GM12872 (cell line): ENCODE measurements around the gene RNF123.

ENCODE experiments used
- CTCF ChIP-seq: IDR thresholded peaks from 3 replicates; pipeline ENCODE4 v1.5.1; 2011; ENCODE audit warnings: low read depth, mild to moderate bottlenecking, low read length, moderate library complexity; ENCODE audit not compliant: insufficient read depth

The RNF123 gene

GRCh38 chr3:49699281-49699979, 10.1 kb downstream of the RNF123 start:
- no peak for TF ChIP-seq CTCF

GRCh38 chr3:49700014-49700413, 10.7 kb downstream of the RNF123 start:
- TF ChIP-seq CTCF, result no peak

GRCh38 chr3:49700453-49701128, 11.2 kb downstream of the RNF123 start:
- no peak for TF ChIP-seq CTCF

GRCh38 chr3:49701388-49702077, 12.2 kb downstream of the RNF123 start:
- TF ChIP-seq CTCF, result peak; percentile 43; the same call in 2 of the 3 replicates

- TF ChIP-seq CTCF, result no peak
Observed at GRCh38 chr3:49702672-49703071, 13.3 kb downstream of the RNF123 start.

GRCh38 chr3:49703443-49703927, 14.1 kb downstream of the RNF123 start:
- TF ChIP-seq CTCF, result peak; percentile 95

- TF ChIP-seq CTCF, result no peak
Observed at GRCh38 chr3:49703956-49704355, 14.6 kb downstream of the RNF123 start.
